ENCODE results near the gene HIVEP3.

HIVEP3 gene

GRCh38 chr1:41830726-41831125 is 88.0 kb downstream of the HIVEP3 start:
- DNase-seq, result no peak
- Histone ChIP-seq H3K36me3 (no peaks in the 10 kb centered on the region), H3K4me1 (peaks cover 0 to 16% (median 14%) of the 10 kb centered on the region in 4 donors), H3K9me3 (no peaks in the 10 kb centered on the region), H3K27ac (no peak overlapping the region), H3K27me3 (no peaks in the 10 kb centered on the region), H3K4me3 (no peak overlapping the region)
- intact Hi-C loops (cut with DNase I; ENCODE audit: low total_unique reads), result no loop called here
- TF ChIP-seq CTCF (IDR thresholded peaks at IDR 0.05), result no peak

- intact Hi-C loops (cut with DNase I; ENCODE audit: low total_unique reads), result no loop called here
- no peak for TF ChIP-seq CTCF (IDR thresholded peaks at IDR 0.05)
These were observed 90.6 kb downstream of the HIVEP3 start for GRCh38 chr1:41827991-41828570.

GRCh38 chr1:41823471-41823870 is 95.3 kb downstream of the HIVEP3 start:
- intact Hi-C loops (cut with DNase I; ENCODE audit: low total_unique reads), result no loop called here
- peak overlapping the region in 1 of 2 donors; percentile 11 for H3K27ac ChIP-seq

More at GRCh38 chr1:41827991-41828570, 90.6 kb downstream of the HIVEP3 start:
- Histone ChIP-seq H3K36me3 (no peaks in the 10 kb centered on the region), H3K27me3 (no peaks in the 10 kb centered on the region), H3K4me3 (no peak overlapping the region), H3K27ac (no peak overlapping the region), H3K9me3 (no peaks in the 10 kb centered on the region), H3K4me1 (peaks cover 0 to 28% (median 24%) of the 10 kb centered on the region in 4 donors)
- DNase-seq, result no peak

GRCh38 chr1:41822866-41823265 is 95.9 kb downstream of the HIVEP3 start:
- no peaks in the 10 kb centered on the region for H3K27me3 ChIP-seq
- no peaks in the 10 kb centered on the region for H3K36me3 ChIP-seq
- no peak for TF ChIP-seq CTCF (IDR thresholded peaks at IDR 0.05)
- H3K4me1 ChIP-seq, result peaks cover 0 to 16% (median 14%) of the 10 kb centered on the region in 4 donors
- H3K4me3 ChIP-seq, result no peak overlapping the region
- no peak overlapping the region for H3K27ac ChIP-seq
- no peak for DNase-seq
- H3K9me3 ChIP-seq, result no peaks in the 10 kb centered on the region
- intact Hi-C loops (cut with DNase I; ENCODE audit: low total_unique reads), result no loop called here

More at GRCh38 chr1:41823471-41823870, 95.3 kb downstream of the HIVEP3 start:
- no peaks in the 10 kb centered on the region for H3K27me3 ChIP-seq
- H3K4me3 ChIP-seq, result no peak overlapping the region
- no peak for DNase-seq
- H3K9me3 ChIP-seq, result no peaks in the 10 kb centered on the region
- no peaks in the 10 kb centered on the region for H3K36me3 ChIP-seq
- TF ChIP-seq CTCF (IDR thresholded peaks at IDR 0.05), result no peak
- H3K4me1 ChIP-seq, result peaks cover 0 to 22% (median 20%) of the 10 kb centered on the region in 4 donors

- no peaks in the 10 kb centered on the region for H3K9me3 ChIP-seq
- H3K4me3 ChIP-seq, result no peak overlapping the region
- no peak overlapping the region for H3K27ac ChIP-seq
- intact Hi-C loops (cut with DNase I; ENCODE audit: low total_unique reads), result no loop called here
- peaks cover 0 to 13% (median 11%) of the 10 kb centered on the region in 4 donors for H3K4me1 ChIP-seq
- no peak for DNase-seq
- no peak for TF ChIP-seq CTCF (IDR thresholded peaks at IDR 0.05)
- H3K27me3 ChIP-seq, result no peaks in the 10 kb centered on the region
- H3K36me3 ChIP-seq, result no peaks in the 10 kb centered on the region
These were observed 98.9 kb downstream of the HIVEP3 start for GRCh38 chr1:41819843-41820242.

All from tibial artery (tissue), 4 donors.